Stimulated activated CD4-positive, alpha-beta T cell treated with anti-CD3 and anti-CD28 coated beads, Interleukin-12 subunit alpha, Interleukin-12 subunit beta, amount 100 ng/mL, for 48 hours (primary cell): ENCODE results near the gene KCNK15.
A peak's percentile ranks its signal among the peaks of the same experiment; 100 is the strongest.

Experiments used
- DNase-seq, 3 donors: peaks; one replicate each; pipeline ENCODE4 v3.0.0-alpha.2; 2020; ENCODE audit warnings: low read depth in 2 of 3, low spot score in 1 of 3

The KCNK15 gene

DNA sequence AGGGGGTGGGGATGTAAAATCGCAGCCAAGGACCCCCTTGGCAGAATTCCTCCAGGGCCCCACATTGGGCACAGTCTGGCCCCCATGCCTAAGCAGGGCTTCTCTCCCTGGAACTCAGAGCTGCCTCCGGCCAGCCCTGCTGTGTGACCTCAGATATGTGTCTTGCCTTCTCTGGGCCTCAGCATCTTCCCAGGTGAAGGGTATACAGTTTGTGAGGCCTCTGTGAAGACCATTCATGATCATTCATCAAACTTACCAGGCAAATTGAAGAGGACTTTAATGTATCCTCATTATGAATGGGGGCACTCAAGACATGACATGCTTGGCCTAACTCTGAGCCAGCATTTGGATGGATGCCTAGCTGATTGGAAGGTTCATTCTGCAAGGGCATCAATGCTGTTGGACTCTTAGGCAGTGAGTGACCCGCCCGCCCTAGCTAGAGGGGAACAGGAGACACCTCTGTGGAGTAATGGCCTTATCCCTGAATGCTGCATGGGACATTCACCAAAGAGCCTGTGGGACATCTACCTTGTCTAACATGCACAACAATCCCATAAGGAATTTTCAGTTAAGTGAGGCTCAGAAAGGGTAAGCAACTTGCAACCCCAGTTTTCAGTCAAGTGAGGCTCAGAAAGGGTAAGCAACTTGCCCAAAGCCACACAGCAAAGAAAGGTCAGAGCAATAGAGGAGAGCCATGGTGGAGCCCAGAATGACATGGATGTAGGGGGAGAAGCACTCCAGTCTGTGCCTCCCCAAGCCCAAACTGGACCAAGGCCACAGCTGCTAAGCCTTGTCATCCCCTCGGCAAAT, 30.0 kb upstream of the KCNK15 start:
- DNase-seq, result no peak

DNA sequence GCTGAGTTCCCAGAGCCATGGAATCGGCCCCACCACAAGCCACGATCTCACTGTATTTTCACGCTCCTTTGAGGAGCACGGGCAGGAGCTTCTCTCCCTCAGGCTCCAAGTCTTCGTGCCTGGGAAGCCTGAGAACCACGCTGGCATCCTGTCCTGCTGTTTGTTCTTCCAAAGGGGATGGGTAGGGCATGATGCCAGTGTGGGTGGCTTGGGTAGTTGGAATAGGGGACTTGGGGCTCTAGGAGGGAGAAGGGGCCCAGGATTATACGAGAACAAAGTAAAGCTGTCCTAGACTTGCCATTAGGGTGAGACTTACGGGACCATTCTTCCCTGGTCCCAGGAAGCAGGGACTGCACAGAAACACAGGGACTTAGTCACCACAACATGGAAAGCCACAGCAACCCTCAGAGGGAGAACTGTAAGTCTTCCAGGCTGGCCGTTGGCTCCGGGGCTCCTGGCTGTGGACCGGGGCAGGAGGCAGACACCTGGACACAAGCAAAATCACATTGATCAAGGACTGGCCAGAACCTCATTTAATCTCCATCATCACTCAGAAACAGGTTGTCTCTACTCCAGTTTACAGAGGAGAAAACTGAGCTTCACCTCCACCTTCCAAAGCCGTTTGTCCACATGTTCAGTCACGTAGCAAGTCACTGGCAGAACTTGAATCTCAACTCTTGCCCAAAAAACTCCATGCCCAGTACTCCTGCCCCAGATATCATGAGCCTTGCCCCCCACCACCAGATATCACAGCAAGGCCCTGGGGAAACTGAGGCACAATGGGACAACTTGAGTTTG, 29.2 kb upstream of the KCNK15 start:
- no peak for DNase-seq

GRCh38 chr20:44717986-44718385, 27.7 kb upstream of the KCNK15 start:
- no peak for DNase-seq

GRCh38 chr20:44719841-44720240, 25.8 kb upstream of the KCNK15 start:
- DNase-seq, result no peak

DNA sequence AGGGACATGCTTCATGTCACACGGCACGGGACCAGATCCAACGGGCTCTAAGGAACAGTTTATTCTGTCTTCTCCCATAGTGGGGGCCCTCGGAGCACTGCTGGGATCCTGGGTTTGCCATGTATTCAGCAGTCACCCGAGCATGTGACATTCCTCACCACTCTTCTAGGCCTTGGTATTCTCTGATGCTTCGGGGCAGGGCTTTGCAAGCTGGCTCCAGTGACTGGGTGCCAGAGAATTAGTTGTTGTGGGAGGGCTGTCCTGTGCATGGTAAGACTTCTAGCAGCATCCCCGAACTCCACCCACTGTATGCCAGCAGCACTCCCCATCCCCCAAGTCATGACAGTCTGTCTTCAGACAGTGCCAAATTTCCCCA, 25.1 kb upstream of the KCNK15 start:
- DNase-seq, result no peak

DNA sequence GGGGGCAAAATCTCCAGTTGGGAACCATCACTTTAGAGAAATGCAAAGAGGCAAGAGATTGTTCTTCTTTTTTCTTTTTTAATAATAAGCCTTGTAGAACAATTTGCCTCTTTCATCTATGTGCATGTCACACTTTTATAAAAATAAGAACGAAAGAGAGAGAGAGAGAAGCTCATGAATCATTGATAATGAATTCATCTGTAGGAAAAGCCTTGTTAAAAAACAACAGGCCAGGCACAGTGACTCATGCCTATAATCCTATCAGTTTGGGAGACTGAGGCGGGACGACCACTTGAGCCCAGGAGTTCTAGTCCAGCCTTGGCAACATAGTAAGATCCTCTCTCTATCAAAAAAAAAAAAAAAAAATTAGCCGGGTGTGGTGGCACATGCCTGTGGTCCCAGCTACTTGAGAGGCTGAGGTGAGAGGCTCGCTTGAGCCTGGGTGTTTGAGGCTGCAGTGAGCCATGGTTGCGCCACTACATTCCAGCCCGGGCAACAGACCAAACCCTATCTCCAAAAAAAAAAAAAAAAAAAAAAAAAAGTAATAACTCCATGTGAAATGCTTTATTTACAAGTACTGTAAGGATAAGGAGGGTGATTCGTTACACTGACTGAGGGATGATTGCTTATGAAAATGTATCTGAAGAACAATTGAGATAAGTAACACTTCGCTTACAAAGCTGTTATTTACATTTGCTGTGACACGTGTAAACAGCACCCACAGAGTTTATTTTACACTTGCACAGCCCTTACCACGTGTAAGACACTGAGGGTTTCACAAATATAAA, 24.5 kb upstream of the KCNK15 start:
- DNase-seq, result no peak

DNA sequence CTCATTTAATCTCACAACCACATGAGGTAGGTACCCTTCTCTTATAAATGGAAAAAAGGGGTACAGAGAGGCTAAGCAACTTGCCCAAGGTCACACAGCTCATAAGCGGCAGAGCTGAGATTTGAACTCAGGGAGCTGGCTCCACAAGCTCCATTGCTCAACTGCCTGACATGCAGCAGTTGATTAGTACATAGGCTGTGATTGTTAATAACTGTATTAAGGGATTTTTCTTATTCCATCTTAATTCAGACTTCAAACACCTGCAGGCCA, 23.9 kb upstream of the KCNK15 start:
- no peak for DNase-seq

DNA sequence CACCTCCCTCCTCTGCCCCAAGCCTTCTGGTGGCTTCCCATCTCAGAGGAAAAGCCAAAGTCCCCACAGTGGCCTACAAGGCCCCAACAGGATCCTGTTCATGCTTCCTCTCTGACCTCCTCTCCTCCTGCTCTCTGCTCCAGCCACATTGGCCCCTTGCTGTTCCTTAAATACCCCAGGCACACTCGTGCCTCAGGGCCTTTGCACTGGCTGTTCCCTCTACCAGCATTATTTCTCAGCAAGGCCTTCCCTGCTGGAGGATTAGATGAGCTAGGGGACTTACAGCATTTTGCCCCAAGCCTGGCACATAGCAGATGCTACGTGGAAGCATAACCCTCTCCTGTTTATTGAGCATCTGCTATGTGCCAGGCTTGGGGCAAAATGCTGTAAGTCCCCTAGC, 22.7 kb upstream of the KCNK15 start:
- no peak for DNase-seq

DNA sequence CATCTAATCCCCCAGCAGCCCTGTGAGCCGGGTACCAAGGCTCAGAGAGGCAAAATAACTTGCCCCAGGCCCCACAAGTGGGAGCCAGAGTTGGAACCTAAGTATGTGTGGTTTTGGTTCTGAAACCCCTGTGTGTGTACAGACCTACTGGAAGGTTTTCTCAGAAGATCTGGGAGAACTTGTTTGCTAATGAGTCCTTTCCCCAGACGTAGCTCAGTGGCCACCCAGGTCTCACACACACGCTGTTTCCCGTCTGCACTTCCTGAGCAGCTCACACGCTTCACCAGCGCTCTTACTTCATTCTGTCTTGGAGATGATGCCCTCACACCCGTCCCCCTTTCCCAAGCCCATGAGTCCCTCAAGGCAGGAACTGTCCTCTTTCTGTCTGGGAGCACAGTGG, 22.3 kb upstream of the KCNK15 start:
- DNase-seq, result no peak

DNA sequence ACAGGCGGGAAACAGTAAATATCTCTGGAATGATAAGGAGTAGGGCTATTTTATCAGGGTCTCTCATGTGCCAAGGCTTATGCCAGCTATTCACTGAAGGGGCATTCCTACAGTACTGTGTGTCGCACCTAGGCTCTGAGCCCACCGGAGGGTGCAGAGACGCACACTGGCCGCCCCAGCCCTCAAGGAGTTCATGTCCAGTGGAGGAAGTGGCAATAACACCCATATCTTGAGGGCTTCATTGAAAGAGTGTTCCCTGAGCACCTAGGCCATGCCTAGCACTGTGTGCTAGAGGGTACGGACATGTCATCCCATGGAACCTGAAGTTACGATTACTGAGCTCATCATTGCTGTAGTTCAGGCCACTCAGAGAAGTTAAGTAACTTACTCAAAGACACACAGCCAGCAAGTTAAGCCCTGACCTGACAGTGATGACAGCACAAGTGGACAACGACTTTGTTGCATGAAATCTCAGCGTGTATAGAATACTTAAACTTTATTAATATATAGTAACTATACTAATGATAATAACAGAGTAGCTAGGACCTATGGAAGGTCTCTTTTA, 21.8 kb upstream of the KCNK15 start:
- DNase-seq, result no peak

- no peak for DNase-seq
Measured at GRCh38 chr20:44724423-44725091, 21.1 kb upstream of the KCNK15 start.

DNA sequence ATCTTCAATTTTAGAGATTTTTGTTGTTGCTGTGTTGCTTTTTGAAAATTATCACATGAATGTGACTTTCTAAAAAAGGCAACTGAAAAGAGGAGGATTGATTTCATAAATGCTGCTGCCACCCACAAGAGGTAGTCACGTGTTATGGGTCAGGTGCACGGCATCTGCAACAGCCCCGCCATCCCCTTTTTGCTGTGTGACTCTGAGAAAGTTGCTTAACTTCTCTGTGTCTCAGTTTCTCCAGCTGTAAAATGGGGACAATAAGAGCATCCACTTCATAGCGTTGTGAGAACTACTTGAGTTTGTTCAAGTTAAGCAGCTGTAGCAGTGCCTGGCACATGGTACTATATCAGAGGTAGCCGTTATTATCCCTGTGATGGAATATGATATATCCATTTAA, 19.8 kb upstream of the KCNK15 start:
- DNase-seq, result no peak

GRCh38 chr20:44727039-44727438, 18.6 kb upstream of the KCNK15 start:
- DNase-seq, result no peak

DNA sequence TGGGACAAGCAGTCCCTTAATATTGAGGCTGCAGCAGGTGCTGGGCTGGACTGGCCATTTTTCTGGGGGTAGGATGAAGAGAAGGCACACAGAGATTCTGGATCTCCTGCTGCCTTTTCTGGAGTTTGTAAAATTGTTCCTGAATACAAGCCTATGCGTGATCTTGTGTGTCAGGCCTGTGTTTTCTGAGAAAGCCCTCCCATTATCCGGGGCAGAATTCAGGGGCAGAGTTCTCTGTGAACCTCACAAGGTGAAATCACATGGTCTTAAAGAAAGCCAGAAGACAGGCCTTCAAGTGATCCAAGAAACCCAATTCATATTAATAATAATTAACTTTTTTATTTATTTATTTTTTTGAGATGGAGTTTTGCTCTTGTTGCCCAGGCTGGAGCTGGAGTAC, 18.0 kb upstream of the KCNK15 start:
- DNase-seq, result no peak

DNA sequence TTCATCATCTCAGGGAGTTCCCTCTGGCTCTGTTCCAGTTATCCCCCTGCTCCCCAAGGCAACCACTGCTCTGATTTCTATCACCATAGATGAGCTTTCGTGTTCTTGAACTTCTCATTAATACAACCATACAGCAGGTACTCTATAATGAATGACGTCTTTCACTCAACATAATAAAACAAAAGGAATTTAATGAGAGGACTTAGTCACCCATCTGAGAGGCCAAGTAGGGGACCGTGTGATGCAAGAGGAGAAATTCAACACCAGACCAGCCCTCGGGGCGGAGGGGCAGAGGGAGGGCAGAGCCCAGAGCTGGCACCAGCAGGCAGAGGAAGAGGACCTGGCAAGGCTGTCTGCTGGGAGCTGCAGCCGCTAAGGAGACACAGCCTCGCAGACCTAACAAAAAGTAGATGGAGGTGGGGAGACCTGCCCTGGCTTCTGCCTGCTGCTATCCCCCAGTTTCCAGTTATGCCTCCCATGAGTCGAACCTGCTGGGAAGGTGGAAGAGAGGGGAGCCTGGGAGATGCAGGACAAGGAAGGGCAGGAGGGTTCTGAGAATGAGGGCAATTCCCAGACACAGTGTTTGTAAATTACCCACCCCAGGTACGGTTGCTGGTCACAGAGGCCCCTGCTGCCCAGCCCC, 16.7 kb upstream of the KCNK15 start:
- DNase-seq, result no peak

- no peak for DNase-seq
Measured at GRCh38 chr20:44730441-44730840, 15.2 kb upstream of the KCNK15 start.

- no peak for DNase-seq
Measured at GRCh38 chr20:44731657-44732056, 14.0 kb upstream of the KCNK15 start.

DNA sequence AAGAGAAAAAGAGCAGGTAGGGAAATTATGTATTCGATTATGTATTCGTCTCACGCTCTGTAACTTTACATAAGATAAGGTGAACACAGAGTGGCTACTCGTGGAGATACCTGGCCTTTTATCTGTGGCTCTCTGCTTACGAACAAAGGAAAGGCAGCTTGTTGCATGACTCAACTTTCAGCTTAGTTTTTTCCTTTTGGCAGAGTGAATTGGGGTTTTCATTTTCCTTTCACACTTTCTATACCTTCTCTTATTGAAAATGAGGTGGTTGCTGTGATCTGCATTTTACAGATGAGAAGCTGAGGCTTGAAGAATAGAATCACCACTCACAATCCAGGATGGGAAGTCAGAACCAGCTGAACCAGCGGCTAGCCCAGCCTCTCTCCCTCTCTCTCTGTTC, 13.3 kb upstream of the KCNK15 start:
- DNase-seq, result no peak

DNA sequence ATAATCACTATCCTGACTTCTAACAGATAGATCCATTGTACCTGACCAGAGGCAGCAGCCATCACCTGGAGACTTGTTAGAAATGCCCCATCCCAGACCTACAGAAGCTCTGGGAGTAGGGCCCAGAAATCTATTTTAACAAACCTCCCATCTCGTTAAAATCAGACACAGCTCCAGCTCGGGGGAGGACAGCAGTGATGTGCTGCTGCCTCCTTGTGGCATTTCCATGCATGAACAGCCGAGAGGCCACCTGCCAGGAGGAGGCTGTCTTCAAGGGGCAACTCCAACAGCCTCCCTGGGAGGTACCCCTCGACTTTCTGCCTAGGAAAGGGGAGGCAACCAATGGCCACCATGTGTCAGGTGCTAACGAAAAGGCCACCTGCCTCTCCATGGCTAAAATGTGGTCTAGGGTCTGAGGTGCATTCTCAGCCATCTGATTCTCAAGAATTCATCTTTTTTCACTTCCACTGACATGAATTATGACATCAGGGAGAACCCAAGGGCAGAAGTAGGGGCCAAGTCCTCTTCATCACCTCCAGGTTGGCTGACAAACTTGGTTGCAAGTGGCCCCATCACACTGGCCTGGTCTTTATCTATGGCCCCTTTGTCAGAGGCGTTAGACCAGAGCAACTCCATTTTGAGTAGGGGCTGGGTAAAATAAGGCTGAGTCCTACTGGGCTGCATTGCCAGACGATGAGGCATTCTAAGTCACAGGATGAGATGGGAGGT, 12.2 kb upstream of the KCNK15 start:
- DNase-seq, result peak in 2 of 3 donors; percentile 45 to 55

- no peak for DNase-seq
Measured at GRCh38 chr20:44734938-44735337, 10.7 kb upstream of the KCNK15 start.
